Neural crest cell (in vitro differentiated cells): Measurements from ENCODE around the gene POLA2. TPM values are rescaled to one million over a fixed set of nuclear protein-coding genes. Genes with fewer than 3 reads are reported as not detected.

ENCODE experiments used
- DNase-seq: peaks from one replicate; pipeline ENCODE4 v3.0.0; 2021; ENCODE audit warnings: low read depth, mixed read lengths, low spot score
- H3K27ac Mint-ChIP-seq: one replicate; pipeline ENCODE4 v1.8.0; 2021; ENCODE audit warnings: mild to moderate bottlenecking, mixed read lengths; ENCODE audit not compliant: unreplicated experiment
- H3K27me3 Mint-ChIP-seq: 2 replicates; pipeline ENCODE4 v1.8.0; 2021; ENCODE audit warnings: low read depth, mild to moderate bottlenecking, mixed read lengths
- H3K36me3 Mint-ChIP-seq: 2 replicates; pipeline ENCODE4 v1.8.0; 2021; ENCODE audit warnings: low read depth, mild to moderate bottlenecking, mixed read lengths
- H3K4me1 Mint-ChIP-seq: 2 replicates; pipeline ENCODE4 v1.8.0; 2021; ENCODE audit warnings: mixed read lengths
- H3K4me3 Mint-ChIP-seq: one replicate; pipeline ENCODE4 v1.8.0; 2021; ENCODE audit warnings: mild to moderate bottlenecking, mixed read lengths
- H3K9me3 Mint-ChIP-seq: 2 replicates; pipeline ENCODE4 v1.8.0; 2021; ENCODE audit warnings: mixed read lengths
- long read RNA-seq: library from polyadenylated mRNA; unstranded; transcript quantifications from one replicate; pipeline ENCODE4 v2.0.0, GENCODE V29; 2020
- total RNA-seq: library from RNA; stranded (reverse); gene quantifications from 2 replicates; pipeline ENCODE4 v1.2.1, GENCODE V29; 2021
- TF ChIP-seq, protein P1 (sequence below): fragments of 200-600 bp; sonication (generic); conservative IDR thresholded peaks from 2 replicates; pipeline ENCODE4 v1.5.0; 2021; ENCODE audit warnings: antibody characterized with exemption, mild to moderate bottlenecking

The POLA2 gene, protein sequence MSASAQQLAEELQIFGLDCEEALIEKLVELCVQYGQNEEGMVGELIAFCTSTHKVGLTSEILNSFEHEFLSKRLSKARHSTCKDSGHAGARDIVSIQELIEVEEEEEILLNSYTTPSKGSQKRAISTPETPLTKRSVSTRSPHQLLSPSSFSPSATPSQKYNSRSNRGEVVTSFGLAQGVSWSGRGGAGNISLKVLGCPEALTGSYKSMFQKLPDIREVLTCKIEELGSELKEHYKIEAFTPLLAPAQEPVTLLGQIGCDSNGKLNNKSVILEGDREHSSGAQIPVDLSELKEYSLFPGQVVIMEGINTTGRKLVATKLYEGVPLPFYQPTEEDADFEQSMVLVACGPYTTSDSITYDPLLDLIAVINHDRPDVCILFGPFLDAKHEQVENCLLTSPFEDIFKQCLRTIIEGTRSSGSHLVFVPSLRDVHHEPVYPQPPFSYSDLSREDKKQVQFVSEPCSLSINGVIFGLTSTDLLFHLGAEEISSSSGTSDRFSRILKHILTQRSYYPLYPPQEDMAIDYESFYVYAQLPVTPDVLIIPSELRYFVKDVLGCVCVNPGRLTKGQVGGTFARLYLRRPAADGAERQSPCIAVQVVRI
- total RNA-seq: 63.7 and 66.9 TPM in 2 replicates
- long read RNA-seq, transcript POLA2-201 (18 exons, 3,744 nt): major isoform, 162 of 196 reads
- long read RNA-seq, partial matches to known transcripts: 12 of 196 reads
- long read RNA-seq, other reads (novel, unspliced or antisense): 19 of 196 reads

DNA sequence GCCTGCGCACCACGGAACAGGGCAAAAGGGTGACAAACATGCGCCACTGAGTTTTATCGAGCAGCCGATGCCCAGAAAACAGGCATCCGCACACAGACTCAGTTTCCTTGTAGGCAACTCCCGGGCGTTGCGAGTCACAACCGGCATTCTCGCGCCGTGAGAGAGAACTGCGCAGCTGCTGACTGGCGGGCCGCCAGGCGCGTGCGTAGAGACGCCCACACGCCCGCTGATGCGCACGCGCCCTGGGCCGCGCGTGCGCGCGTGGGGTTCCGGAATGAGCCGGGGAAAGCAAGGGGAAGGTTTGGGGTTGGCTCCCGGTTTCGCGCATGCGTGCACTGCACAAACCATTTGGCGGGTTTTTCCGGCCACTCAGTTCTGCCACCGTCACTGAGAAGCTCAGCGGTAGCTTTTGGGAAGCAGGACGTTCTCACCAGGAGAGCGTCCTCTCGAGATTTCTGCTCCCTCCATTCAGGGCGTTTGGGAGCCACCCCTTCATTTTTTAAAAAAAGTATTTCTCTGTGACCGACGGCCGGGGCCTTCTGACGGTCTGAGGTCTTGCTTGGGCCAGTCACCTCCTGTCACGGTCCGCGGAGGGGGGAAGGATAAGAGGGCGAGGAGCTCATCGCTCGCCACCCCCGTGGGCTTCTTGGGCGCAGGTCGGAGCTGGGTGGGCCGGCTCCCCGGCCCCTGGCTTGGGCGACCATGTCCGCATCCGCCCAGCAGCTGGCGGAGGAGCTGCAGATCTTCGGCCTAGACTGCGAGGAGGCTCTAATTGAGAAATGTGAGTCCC, at the start of gene POLA2:
Gene POLA2, plus strand, starts transcription at position 372 of the 790 bp plus-strand sequence. Its CDS starts 331 bp downstream, at position 703.
- peak; percentile 94 for DNase-seq
- H3K4me1 Mint-ChIP-seq: peaks cover 39% of the 10 kb centered on the region
- peak within 1 kb of the TSS; percentile 96 for H3K4me3 Mint-ChIP-seq
- H3K9me3 Mint-ChIP-seq: no peaks in the 10 kb centered on the region
- peaks cover 9% of the 10 kb centered on the region for H3K36me3 Mint-ChIP-seq
- H3K27me3 Mint-ChIP-seq: peaks cover 7% of the 10 kb centered on the region
- TF ChIP-seq, protein P1, sequence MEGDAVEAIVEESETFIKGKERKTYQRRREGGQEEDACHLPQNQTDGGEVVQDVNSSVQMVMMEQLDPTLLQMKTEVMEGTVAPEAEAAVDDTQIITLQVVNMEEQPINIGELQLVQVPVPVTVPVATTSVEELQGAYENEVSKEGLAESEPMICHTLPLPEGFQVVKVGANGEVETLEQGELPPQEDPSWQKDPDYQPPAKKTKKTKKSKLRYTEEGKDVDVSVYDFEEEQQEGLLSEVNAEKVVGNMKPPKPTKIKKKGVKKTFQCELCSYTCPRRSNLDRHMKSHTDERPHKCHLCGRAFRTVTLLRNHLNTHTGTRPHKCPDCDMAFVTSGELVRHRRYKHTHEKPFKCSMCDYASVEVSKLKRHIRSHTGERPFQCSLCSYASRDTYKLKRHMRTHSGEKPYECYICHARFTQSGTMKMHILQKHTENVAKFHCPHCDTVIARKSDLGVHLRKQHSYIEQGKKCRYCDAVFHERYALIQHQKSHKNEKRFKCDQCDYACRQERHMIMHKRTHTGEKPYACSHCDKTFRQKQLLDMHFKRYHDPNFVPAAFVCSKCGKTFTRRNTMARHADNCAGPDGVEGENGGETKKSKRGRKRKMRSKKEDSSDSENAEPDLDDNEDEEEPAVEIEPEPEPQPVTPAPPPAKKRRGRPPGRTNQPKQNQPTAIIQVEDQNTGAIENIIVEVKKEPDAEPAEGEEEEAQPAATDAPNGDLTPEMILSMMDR: no peak
- H3K27ac Mint-ChIP-seq: peak within 1 kb of the TSS; percentile 96

DNA sequence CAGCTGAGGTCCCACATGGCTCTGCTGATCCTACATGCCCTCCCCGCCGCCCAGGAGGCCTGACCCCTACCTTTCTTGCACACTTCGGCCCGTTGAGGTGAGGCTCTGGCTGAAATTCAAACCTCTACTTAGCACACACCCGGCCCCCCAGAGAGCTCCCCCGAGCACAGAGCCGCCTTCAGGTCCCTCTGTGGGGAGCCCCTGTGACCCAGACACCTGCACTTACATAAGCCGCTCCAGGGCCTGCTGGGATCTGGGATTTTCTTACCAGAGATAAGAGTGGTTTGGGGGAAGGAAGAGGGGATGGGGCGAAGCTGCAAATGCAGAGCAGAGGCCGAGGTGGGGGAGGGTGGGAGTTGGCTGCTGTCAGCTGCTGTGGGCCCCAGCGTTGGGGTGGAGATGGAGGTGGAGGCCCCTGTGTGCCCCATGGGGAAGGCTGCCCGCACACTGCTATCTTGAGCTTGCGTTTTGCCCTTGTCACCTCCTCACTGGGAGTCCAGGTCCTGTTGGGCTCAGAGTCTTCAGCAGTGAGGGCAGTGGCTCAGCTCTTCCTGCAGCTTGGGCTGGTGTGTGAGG, 49.4 kb upstream of the POLA2 start:
- peaks cover 7% of the 10 kb centered on the region for H3K4me1 Mint-ChIP-seq
- no peaks in the 10 kb centered on the region for H3K9me3 Mint-ChIP-seq
- TF ChIP-seq, protein P1: no peak
- DNase-seq: no peak
- H3K27me3 Mint-ChIP-seq: no peaks in the 10 kb centered on the region
- H3K36me3 Mint-ChIP-seq: no peaks in the 10 kb centered on the region
- no peak overlapping the region for H3K4me3 Mint-ChIP-seq
- peak overlapping the region; percentile 57 for H3K27ac Mint-ChIP-seq

DNA sequence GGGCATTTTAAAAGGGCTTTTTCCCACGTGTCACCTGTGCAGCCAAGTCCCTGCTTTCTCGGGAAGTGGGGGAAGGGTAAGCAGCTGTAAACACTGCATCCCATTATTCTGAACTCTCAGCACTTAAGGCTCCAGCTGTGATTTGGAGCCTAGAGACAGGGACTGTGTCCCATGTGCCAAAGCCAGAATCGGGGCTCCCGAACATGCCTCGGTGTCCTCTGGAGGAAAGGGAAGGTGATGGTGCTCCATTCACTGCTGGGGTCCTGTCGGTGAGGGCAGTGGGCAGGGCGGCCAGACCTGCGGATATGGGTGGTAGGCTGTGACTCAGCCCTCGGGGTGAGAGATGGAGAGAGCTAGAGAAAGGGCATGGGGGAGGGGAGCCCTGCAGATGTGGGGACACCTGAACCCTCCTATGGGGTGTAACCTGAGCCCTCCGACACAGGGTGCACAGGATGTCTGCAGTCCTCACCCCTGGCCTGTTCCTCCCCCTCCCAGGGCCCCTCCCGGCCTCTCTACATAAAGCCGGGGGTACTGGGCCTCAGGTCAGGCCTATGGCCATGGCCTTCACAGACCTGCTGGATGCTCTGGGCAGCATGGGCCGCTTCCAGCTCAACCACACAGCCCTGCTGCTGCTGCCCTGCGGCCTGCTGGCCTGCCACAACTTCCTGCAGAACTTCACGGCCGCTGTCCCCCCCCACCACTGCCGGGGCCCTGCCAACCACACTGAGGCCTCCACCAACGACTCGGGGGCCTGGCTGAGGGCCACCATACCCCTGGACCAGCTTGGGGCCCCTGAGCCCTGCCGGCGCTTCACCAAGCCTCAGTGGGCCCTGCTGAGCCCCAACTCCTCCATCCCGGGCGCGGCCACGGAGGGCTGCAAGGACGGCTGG, 48.2 kb upstream of the POLA2 start:
- H3K9me3 Mint-ChIP-seq: no peaks in the 10 kb centered on the region
- H3K27me3 Mint-ChIP-seq: no peaks in the 10 kb centered on the region
- DNase-seq: no peak
- H3K4me1 Mint-ChIP-seq: peaks cover 7% of the 10 kb centered on the region
- no peaks in the 10 kb centered on the region for H3K36me3 Mint-ChIP-seq
- H3K27ac Mint-ChIP-seq: peak overlapping the region; percentile 57
- TF ChIP-seq, protein P1: no peak
- H3K4me3 Mint-ChIP-seq: no peak overlapping the region

DNA sequence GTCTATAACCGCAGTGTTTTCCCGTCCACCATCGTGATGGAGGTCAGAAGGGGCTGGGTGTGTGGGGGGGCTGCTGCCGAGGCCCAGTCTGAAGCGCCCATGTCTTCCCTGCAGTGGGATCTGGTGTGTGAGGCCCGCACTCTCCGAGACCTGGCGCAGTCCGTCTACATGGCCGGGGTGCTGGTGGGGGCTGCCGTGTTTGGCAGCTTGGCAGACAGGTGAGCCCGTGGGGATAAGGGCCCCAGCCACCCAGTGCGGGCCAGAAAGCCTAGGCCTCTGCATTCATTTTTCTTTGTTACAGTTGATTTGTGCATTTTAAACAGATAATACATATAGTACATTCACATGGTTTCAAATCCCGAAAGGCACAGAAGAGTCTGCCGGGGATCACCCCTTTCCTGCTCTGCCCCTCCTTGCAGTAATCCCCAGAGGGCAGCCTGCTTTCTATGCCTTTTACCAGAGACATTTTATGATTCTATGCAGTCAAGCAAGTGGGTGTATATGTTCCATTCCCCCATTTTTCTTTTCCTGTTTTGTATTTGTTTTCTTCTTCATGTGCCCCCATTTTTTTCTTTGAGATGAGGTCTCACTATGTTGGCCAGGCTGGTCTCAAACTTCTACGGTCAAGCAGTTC, 47.4 kb upstream of the POLA2 start:
- no peaks in the 10 kb centered on the region for H3K36me3 Mint-ChIP-seq
- H3K4me3 Mint-ChIP-seq: no peak overlapping the region
- H3K4me1 Mint-ChIP-seq: peaks cover 7% of the 10 kb centered on the region
- no peaks in the 10 kb centered on the region for H3K9me3 Mint-ChIP-seq
- peaks cover 2% of the 10 kb centered on the region for H3K27me3 Mint-ChIP-seq
- H3K27ac Mint-ChIP-seq: peak overlapping the region; percentile 12
- DNase-seq: no peak
- TF ChIP-seq, protein P1: no peak
